ENCODE data around the gene USP15.
"Not testable (repeated sequence)": the region's sequence is repeated elsewhere in the genome, so short reads cannot be mapped to it uniquely, and the experiment has no call there.

Gene USP15

GRCh38 chr12:62335057-62335456, 74.9 kb downstream of the USP15 start:
- DNase-seq = no peak

- no peak for DNase-seq
Measured at GRCh38 chr12:62335796-62336195, 75.6 kb downstream of the USP15 start.

- not testable (repeated sequence) for DNase-seq
Measured at GRCh38 chr12:62337643-62338042, 77.4 kb downstream of the USP15 start.

- DNase-seq = not testable (repeated sequence)
Measured at GRCh38 chr12:62342614-62343303, 82.6 kb downstream of the USP15 start.

GRCh38 chr12:62343304-62344120, 83.3 kb downstream of the USP15 start:
- DNase-seq = not testable (repeated sequence)

GRCh38 chr12:62344731-62345556, 84.7 kb downstream of the USP15 start:
- not testable (repeated sequence) for DNase-seq

- no peak for DNase-seq
Measured at GRCh38 chr12:62345667-62346066, 85.5 kb downstream of the USP15 start.

GRCh38 chr12:62346817-62347216, 86.6 kb downstream of the USP15 start:
- DNase-seq = no peak

GRCh38 chr12:62347922-62348650, 87.9 kb downstream of the USP15 start:
- no peak for DNase-seq

- no peak for DNase-seq
Measured at GRCh38 chr12:62350554-62350953, 90.3 kb downstream of the USP15 start.

- no peak for DNase-seq
Measured at GRCh38 chr12:62351326-62351725, 91.1 kb downstream of the USP15 start.

GRCh38 chr12:62361048-62361447, 100.8 kb downstream of the USP15 start:
- no peak for DNase-seq

GRCh38 chr12:62363506-62363905, 103.3 kb downstream of the USP15 start:
- DNase-seq = no peak

- DNase-seq = not testable (repeated sequence)
Measured at GRCh38 chr12:62364697-62365096, 104.5 kb downstream of the USP15 start.

GRCh38 chr12:62365846-62366245, 105.6 kb downstream of the USP15 start:
- not testable (repeated sequence) for DNase-seq

GRCh38 chr12:62368430-62369223, 108.4 kb downstream of the USP15 start:
- DNase-seq = not testable (repeated sequence)

- DNase-seq = no peak
Measured at GRCh38 chr12:62370189-62370588, 110.0 kb downstream of the USP15 start.

GRCh38 chr12:62371661-62372060, 111.5 kb downstream of the USP15 start:
- no peak for DNase-seq

GRCh38 chr12:62372134-62372533, 111.9 kb downstream of the USP15 start:
- DNase-seq = no peak

GRCh38 chr12:62372825-62373224, 112.6 kb downstream of the USP15 start:
- DNase-seq = no peak

GRCh38 chr12:62375603-62376002, 115.4 kb downstream of the USP15 start:
- DNase-seq = no peak

All from NCI-H2171 (cell line).